A549 (cell line): Measurements from ENCODE around the gene LRG1.

ENCODE experiments used
- BHLHE40 ChIP-seq: IDR thresholded peaks from 2 replicates; pipeline ENCODE4 v1.6.1; 2012; ENCODE audit warnings: low read depth, low read length, inconsistent platforms
- CBX2 ChIP-seq: fragments of 200-600 bp; sonication (generic); IDR thresholded peaks from 2 replicates; pipeline ENCODE4 v1.6.1; 2016; ENCODE audit warnings: low read depth, mild to moderate bottlenecking, borderline replicate concordance
- CBX8 ChIP-seq: fragments of 200-600 bp; sonication (generic); IDR thresholded peaks from 2 replicates; pipeline ENCODE4 v1.6.1; 2016
- CTCF ChIP-seq: fragments of >200 bp; sonication (Bioruptor Twin); formaldehyde crosslinking; IDR thresholded peaks from 3 replicates; pipeline ENCODE4 v1.5.1; 2016
- ELK1 ChIP-seq: fragments of 150-350 bp; IDR thresholded peaks from 2 replicates; pipeline ENCODE4 v1.6.1; 2014; ENCODE audit warnings: low read depth, mild to moderate bottlenecking, low read length
- HMGXB4 ChIP-seq: fragments of 250-450 bp; sonication (Bioruptor Pico); IDR thresholded peaks from 2 replicates; pipeline ENCODE4 v1.5.0; 2021; ENCODE audit warnings: mild to moderate bottlenecking, moderate library complexity, borderline replicate concordance
- JUNB ChIP-seq: fragments of >200 bp; sonication (Bioruptor Twin); formaldehyde crosslinking; IDR thresholded peaks from 2 replicates; pipeline ENCODE4 v1.6.1; 2016
- NFE2L2 ChIP-seq: fragments of 150-350 bp; conservative IDR thresholded peaks from 2 replicates; pipeline ENCODE4 v1.6.1; 2014; ENCODE audit warnings: low read length
- POLR2A ChIP-seq: IDR thresholded peaks from 2 replicates; pipeline ENCODE4 v1.6.1; 2012; ENCODE audit warnings: mild to moderate bottlenecking, low read length
- RAD21 ChIP-seq, 2 experiments: fragments of >200 bp in 1 of 2; sonication (Bioruptor Twin) in 1 of 2; formaldehyde crosslinking in 1 of 2; IDR thresholded peaks in 1 of 2; conservative IDR thresholded peaks in 1 of 2; 2 replicates in 1 of 2; 3 replicates in 1 of 2; pipeline ENCODE4 v1.6.1; 2012 to 2018; ENCODE audit warnings: inconsistent platforms in 1 of 2

GRCh38 chr19:4539169-4539692 lies 605 bp downstream of the LRG1 start:
- TF ChIP-seq CBX8: no peak
- TF ChIP-seq ELK1: no peak
- TF ChIP-seq RAD21 (conservative IDR thresholded peaks at IDR 0.05 in 1 of 2, IDR thresholded peaks at IDR 0.05 in 1 of 2): no peak
- no peak for TF ChIP-seq HMGXB4 (CRISPR knock-in tag)
- no peak for TF ChIP-seq BHLHE40
- no peak for TF ChIP-seq POLR2A
- TF ChIP-seq JUNB: no peak
- TF ChIP-seq CTCF: no peak
- no peak for TF ChIP-seq NFE2L2
- TF ChIP-seq CBX2: no peak
